HepG2 (cell line): ENCODE data around the gene ABHD3. TPM values are rescaled to one million over a fixed set of nuclear protein-coding genes. Genes with fewer than 3 reads are reported as not detected.
A peak's percentile ranks its signal among the peaks of the same experiment; 100 is the strongest.

Source experiments
- ATM ChIP-seq: fragments of 450-650 bp; IDR thresholded peaks from 2 replicates; pipeline ENCODE4 v1.7.1; 2017; ENCODE audit warnings: mild to moderate bottlenecking, borderline replicate concordance
- IRF9 ChIP-seq: sonication (generic); formaldehyde crosslinking; IDR thresholded peaks from 2 replicates; pipeline ENCODE4 v1.8.0; 2022; ENCODE audit warnings: missing genetic modification reagents, mild to moderate bottlenecking, borderline replicate concordance
- NFYB ChIP-seq: sonication (generic); formaldehyde crosslinking; IDR thresholded peaks from 2 replicates; pipeline ENCODE4 v1.4.0; 2020; ENCODE audit warnings: missing genetic modification reagents
- NRL ChIP-seq: sonication (generic); formaldehyde crosslinking; IDR thresholded peaks from 2 replicates; pipeline ENCODE4 v1.5.0; 2020; ENCODE audit warnings: missing genetic modification reagents, mild to moderate bottlenecking, moderate library complexity, borderline replicate concordance
- PHF8 ChIP-seq: sonication (generic); formaldehyde crosslinking; IDR thresholded peaks from 2 replicates; pipeline ENCODE4 v1.5.0; 2020; ENCODE audit warnings: missing genetic modification reagents
- ZC3H4 ChIP-seq: sonication (generic); formaldehyde crosslinking; IDR thresholded peaks from 2 replicates; pipeline ENCODE4 v1.4.0; 2020; ENCODE audit warnings: missing genetic modification reagents, borderline replicate concordance
- ZNF383 ChIP-seq: sonication (generic); formaldehyde crosslinking; IDR thresholded peaks from 2 replicates; pipeline ENCODE4 v1.4.0; 2020; ENCODE audit warnings: missing genetic modification reagents, mild to moderate bottlenecking, borderline replicate concordance
- ZNF552 ChIP-seq: sonication (generic); formaldehyde crosslinking; IDR thresholded peaks from 2 replicates; pipeline ENCODE4 v1.9.0; 2022; ENCODE audit warnings: missing genetic modification reagents, mild to moderate bottlenecking, borderline replicate concordance
- ZNF609 ChIP-seq: sonication (generic); formaldehyde crosslinking; IDR thresholded peaks from 2 replicates; pipeline ENCODE4 v1.4.0; 2020; ENCODE audit warnings: mild to moderate bottlenecking, missing genetic modification reagents, borderline replicate concordance
- ZNF678 ChIP-seq: sonication (generic); formaldehyde crosslinking; IDR thresholded peaks from 2 replicates; pipeline ENCODE4 v1.4.0; 2020; ENCODE audit warnings: mild to moderate bottlenecking, missing genetic modification reagents
- polyA plus RNA-seq, 8 experiments: library from polyadenylated mRNA; depleted of rRNA in 3 of 8; stranded (reverse) in 7 of 8; unstranded in 1 of 8; fragments of >200 nt; fragmentation: Illumina TruSeq in 4 of 8; extraction: Trizol in 4 of 8; gene quantifications; 2 replicates each; pipeline versions ENCODE4 v1.2.1 to v1.2.3, GENCODE V29; 2011 to 2016; ENCODE audit warnings: low read depth in 4 of 8, missing spikeins in 1 of 8, mixed read lengths in 1 of 8; ENCODE audit not compliant: insufficient read depth in 1 of 8
- total RNA-seq, 5 experiments: library from RNA; depleted of rRNA; stranded (reverse); fragments of >200 nt; fragmentation: Illumina TruSeq; extraction: Trizol; gene quantifications; 2 replicates each; pipeline ENCODE4 v1.2.3, GENCODE V29; 2016; ENCODE audit warnings: low read depth in 1 of 5
- TF ChIP-seq, protein P1 (sequence below): sonication (generic); formaldehyde crosslinking; IDR thresholded peaks from 2 replicates; pipeline ENCODE4 v1.4.0; 2020; ENCODE audit warnings: missing genetic modification reagents
- TF ChIP-seq, protein P2 (sequence below): IDR thresholded peaks from 2 replicates; pipeline ENCODE4 v1.6.1; 2012; ENCODE audit warnings: inconsistent platforms
- TF ChIP-seq, protein P3 (sequence below): sonication (generic); formaldehyde crosslinking; IDR thresholded peaks from 2 replicates; pipeline ENCODE4 v1.5.1; 2020; ENCODE audit warnings: mild to moderate bottlenecking, missing genetic modification reagents, borderline replicate concordance

Gene ABHD3
- total and polyA plus RNA-seq, 2 of the 13 experiments (the other 11 are each of a cell fraction or from before 2014, with no cell fraction given): 32.1 to 40.2 TPM

- TF ChIP-seq ZNF609 (CRISPR knock-in tag) (peak; percentile 49; the same call in 1 of the 2 replicates), ZNF678 (CRISPR knock-in tag) (0 out of 2 replicates have a peak, but pooled peaks have one; percentile 32), ZNF383 (CRISPR knock-in tag) (no peak), IRF9 (0 out of 2 replicates have a peak, but pooled peaks have one; percentile 33), ZC3H4 (no peak), ZNF552 (CRISPR knock-in tag) (no peak), NFYB (CRISPR knock-in tag) (peak; percentile 55; the same call in 1 of the 2 replicates), PHF8 (CRISPR knock-in tag) (peak; percentile 44), NRL (CRISPR knock-in tag) (peak; percentile 39; the same call in 1 of the 2 replicates), ATM (no peak)
- TF ChIP-seq, protein P1, sequence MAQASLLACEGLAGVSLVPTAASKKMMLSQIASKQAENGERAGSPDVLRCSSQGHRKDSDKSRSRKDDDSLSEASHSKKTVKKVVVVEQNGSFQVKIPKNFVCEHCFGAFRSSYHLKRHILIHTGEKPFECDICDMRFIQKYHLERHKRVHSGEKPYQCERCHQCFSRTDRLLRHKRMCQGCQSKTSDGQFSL (CRISPR knock-in tag): peak; percentile 61; the same call in 1 of the 2 replicates
- TF ChIP-seq, protein P2, sequence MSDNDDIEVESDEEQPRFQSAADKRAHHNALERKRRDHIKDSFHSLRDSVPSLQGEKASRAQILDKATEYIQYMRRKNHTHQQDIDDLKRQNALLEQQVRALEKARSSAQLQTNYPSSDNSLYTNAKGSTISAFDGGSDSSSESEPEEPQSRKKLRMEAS: no peak; the same call in none of the 2 replicates
- TF ChIP-seq, protein P3, sequence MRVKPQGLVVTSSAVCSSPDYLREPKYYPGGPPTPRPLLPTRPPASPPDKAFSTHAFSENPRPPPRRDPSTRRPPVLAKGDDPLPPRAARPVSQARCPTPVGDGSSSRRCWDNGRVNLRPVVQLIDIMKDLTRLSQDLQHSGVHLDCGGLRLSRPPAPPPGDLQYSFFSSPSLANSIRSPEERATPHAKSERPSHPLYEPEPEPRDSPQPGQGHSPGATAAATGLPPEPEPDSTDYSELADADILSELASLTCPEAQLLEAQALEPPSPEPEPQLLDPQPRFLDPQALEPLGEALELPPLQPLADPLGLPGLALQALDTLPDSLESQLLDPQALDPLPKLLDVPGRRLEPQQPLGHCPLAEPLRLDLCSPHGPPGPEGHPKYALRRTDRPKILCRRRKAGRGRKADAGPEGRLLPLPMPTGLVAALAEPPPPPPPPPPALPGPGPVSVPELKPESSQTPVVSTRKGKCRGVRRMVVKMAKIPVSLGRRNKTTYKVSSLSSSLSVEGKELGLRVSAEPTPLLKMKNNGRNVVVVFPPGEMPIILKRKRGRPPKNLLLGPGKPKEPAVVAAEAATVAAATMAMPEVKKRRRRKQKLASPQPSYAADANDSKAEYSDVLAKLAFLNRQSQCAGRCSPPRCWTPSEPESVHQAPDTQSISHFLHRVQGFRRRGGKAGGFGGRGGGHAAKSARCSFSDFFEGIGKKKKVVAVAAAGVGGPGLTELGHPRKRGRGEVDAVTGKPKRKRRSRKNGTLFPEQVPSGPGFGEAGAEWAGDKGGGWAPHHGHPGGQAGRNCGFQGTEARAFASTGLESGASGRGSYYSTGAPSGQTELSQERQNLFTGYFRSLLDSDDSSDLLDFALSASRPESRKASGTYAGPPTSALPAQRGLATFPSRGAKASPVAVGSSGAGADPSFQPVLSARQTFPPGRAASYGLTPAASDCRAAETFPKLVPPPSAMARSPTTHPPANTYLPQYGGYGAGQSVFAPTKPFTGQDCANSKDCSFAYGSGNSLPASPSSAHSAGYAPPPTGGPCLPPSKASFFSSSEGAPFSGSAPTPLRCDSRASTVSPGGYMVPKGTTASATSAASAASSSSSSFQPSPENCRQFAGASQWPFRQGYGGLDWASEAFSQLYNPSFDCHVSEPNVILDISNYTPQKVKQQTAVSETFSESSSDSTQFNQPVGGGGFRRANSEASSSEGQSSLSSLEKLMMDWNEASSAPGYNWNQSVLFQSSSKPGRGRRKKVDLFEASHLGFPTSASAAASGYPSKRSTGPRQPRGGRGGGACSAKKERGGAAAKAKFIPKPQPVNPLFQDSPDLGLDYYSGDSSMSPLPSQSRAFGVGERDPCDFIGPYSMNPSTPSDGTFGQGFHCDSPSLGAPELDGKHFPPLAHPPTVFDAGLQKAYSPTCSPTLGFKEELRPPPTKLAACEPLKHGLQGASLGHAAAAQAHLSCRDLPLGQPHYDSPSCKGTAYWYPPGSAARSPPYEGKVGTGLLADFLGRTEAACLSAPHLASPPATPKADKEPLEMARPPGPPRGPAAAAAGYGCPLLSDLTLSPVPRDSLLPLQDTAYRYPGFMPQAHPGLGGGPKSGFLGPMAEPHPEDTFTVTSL (CRISPR knock-in tag): no peak
These were observed at the start of gene ABHD3 (continued) for GRCh38 chr18:21704603-21705364.
